NCI-H446 (cell line): Measurements from ENCODE around the gene BRF1.
"Not testable (repeated sequence)": the region's sequence is repeated elsewhere in the genome, so short reads cannot be mapped to it uniquely, and the experiment has no call there.

Experiments used
- DNase-seq, 2 experiments: peaks; one replicate each; lab custom pipeline; 2025; lab: John Stamatoyannopoulos, UW

The BRF1 gene

DNA sequence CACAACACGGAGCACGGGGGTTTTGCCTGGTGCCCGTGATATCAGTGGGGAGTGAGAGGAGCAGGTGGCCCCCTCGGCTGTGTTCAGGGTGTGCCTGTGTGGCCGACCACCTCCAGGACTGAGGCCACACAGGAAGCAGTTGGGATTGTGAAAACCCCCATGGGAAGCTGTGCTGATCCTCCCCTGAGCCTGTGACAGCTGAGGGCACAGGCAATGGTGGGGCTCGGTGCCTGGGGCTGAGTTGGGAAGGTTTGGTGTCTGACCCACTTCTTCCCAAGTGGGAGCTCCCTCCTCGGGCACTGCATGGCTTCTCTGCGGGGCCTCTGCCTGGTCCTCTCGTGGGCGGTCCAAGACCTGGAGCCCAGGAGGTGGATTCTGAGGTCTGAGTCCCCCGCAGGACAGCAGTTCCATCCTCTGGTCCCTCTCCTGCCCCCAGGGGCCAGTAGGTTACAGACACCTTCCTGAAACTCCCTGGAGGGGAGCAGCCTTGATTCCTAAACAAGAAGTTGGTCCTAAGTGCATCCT is 31.6 kb upstream of the BRF1 start:
- no peak for DNase-seq

DNA sequence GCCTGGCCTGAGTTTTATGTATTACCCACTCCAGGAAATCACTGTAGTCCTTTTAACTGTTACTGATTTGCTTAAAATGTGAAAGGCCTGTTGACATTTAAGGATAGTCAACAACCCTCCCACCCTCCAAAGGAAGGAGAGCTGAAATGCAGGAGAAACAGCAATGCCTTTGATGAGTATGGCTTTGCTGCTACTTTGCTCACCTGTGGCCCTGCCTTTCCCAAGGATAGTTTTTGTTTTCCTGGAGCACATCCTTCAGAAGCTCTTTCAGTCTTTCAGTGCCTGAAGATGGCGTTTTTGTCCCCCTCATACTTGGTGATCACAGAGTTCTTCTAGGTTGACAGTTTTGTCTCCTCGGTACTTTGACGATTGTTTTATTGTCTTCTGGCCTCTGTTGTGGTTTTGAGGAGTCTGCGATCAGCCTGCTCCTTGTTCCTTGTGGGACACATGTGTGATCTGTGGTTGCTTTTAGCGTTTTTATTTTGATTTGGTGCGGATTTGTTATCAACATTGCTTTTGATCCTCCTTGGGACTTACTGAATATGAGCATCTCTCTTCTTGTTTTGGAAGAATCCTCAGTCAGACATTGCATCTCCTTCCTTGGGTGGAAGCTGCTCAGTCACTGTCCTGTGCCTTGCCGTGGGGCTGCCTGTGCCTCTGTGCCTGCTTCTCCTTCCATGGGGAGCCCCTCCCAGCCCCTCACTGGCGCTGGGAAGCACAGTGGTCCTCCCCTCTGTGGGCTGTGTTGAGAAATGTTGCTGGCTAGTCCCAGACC is 31.0 kb upstream of the BRF1 start:
- DNase-seq = no peak

DNA sequence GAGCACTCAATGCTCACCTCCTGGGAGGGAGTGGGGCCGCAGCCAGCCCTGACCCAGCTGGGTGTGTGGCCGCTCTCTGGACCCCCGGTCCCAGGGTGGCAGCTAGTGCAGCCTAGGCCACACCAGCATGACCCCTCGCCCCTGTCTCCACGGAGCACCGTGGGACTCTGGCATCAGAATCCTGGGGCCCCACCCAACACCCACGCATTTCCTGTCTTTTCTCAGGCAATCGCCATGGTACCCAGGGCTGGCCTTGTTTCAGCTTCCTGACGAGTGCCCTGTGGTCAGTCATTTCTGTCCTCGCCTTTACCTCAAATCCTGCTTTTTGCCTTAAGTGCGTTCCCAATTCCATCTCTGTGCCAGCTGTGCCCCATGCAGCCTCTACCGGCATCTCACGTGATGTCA is 29.7 kb upstream of the BRF1 start:
- no peak for DNase-seq

DNA sequence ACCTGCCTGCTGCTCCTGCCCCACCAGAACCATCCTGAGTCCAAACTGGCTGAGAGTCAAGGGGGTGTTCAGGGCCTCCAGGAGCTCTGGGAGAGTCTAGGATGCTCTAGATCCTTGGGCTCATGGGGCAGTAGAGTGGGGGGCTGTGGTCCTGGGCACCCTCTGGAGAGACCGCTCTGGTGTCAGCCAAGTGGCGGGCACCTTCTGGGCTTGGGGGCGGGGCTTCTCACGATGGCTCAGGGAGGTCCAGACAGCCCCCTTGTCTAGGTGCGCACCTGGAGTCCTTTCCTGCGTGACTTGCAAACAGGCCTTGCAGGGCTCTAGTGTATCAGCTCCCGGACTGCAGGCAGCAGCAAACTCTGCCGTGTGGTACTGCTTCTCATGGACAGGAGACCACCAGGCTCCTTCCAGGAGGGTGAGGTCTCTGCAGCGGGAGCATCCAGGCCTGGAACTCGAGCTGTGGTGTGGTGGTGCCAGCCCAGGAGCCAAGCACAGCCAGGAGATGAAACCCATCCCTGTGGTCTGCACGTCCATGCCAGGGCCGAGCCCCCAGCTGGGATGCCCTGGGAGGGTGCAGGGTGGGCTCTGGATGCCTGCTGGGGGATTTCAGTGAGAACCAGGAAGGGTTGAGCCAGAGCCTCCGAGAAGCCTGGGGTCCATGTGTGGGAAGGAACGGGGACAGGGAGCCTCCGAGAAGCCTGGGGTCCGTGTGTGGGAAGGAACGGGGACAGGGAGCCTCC is 28.8 kb upstream of the BRF1 start:
- no peak for DNase-seq

DNA sequence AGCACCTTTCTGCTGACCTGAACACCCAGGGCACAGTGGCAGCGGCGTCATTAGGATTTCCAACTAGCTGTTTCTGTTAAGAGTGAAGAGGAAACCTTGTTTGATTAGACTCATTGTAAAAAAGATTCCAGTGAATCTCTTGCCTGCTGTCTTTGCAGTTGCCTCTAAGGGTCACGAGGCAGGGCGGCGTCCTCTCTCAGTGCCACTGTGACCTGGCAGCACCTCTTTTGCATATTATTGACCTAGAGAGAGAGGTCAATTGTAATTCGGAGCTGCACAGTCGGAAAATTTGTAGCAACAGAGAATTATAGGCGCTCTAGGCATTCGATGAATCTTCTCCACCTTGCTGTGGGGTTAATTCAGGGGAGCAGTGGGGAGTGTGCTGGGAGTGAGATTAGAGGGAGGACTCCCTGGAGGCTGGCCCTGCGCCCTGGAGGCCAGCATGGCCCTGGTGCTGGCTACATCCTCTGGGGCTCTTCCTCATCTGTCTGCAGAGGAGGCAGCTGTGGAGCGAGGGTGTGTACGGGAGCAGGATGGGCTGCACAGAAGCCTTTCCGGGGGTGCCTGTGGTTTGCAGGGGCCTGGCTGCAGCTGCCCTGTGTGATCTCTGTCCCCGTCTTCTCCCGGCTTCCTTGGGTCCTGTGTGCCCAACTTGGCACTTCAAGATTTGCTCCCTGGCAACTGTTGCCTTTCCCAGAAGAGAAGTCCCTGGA is 28.0 kb upstream of the BRF1 start:
- DNase-seq = no peak

DNA sequence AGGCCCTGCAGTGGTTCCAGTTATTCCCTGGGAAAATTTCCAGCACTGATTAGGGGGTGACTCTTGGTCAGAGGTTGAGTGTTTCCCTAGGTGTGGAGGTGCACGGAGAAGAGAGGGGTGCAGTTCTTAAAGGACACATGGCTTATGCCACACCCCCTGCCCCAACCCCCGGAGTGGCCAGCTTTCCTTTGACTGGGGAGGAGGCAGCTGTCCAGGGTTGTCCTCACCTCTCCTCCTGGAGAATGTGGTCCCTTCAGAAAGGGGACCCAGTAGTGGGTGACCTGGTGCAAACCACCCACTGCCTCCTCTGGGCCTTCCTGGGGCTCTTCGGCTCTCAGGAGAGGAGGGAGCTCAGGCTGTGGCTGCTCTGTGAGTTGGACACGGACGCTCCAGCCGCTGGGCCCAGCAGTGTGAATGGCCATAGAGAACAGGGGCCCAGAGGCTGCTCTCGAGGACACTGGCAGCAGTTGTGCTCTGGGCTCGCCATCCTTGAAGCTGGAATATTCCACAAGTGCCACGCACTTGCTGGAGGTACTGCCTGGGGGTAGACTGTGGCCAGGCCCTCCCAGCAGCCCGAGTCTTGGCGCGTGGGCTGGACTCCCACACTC is 27.4 kb upstream of the BRF1 start:
- DNase-seq = no peak

DNA sequence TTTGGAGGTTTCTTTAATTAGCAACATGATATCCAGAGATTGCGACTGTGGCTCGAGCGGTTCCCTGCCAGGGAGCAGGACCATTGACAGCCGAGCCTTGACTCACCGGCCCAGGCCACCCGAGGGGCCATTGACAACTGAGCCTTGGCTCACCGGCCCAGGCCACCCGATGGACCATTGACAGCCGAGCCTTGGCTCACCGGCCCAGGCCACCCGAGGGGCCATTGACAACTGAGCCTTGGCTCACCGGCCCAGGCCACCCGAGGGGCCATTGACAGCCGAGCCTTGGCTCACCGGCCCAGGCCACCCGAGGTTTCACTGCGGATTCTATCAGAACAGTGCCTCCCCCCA is 26.9 kb upstream of the BRF1 start:
- DNase-seq = not testable (repeated sequence)

DNA sequence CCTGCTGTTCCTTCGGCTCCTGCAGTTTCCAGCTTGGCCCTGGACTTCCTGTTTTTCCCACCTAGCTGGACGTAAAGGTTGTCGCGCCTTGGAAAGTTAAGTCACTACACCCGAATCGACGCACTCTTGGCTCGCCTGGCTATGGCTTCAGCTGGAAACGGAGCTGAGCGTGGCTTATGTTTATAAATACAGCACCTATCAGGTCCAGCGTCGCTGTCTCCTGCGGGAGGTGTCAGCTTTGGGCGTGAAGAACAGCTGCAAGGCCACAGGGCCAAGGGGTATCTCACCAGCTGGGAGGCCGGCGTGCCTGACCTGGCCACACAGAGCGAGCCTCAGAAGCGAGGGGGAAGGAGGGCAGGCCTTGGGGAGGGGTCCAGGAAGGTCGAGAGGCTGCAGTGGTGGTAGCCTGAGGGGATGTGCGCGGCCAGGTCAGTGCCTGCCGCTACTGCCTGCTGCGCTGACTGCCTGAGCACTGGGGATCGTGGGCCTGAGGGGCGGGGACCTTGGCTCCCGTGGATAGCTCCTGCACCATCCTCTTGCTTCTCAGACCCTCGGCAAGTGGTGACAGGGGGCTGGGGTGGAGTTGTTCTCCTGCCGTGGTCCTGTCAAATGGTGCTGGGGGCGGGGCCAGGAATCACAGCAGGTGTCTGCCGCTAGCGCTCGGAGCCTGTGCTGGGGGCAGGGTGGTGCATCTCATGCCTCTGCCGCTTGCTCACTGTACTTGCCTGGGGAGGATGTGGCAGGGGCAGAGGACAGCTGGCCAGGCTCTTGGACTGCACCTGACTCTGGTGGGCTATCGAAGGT is 26.3 kb upstream of the BRF1 start:
- no peak for DNase-seq

DNA sequence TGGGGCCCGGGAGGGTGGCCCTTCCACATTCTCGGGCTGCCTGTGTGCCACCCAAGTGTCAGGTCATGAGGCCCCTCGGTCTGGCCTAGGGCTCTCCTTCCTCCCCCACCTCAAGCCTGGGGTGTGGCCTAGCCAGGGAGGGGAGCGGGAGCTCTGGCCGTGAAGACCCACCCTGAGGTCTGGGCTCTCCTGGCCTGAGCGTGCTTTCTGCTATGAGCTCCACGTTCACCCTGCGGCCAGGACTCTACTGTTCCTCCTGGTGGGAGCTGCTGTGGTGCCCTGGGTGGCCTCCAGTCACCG is 25.7 kb upstream of the BRF1 start:
- no peak for DNase-seq

DNA sequence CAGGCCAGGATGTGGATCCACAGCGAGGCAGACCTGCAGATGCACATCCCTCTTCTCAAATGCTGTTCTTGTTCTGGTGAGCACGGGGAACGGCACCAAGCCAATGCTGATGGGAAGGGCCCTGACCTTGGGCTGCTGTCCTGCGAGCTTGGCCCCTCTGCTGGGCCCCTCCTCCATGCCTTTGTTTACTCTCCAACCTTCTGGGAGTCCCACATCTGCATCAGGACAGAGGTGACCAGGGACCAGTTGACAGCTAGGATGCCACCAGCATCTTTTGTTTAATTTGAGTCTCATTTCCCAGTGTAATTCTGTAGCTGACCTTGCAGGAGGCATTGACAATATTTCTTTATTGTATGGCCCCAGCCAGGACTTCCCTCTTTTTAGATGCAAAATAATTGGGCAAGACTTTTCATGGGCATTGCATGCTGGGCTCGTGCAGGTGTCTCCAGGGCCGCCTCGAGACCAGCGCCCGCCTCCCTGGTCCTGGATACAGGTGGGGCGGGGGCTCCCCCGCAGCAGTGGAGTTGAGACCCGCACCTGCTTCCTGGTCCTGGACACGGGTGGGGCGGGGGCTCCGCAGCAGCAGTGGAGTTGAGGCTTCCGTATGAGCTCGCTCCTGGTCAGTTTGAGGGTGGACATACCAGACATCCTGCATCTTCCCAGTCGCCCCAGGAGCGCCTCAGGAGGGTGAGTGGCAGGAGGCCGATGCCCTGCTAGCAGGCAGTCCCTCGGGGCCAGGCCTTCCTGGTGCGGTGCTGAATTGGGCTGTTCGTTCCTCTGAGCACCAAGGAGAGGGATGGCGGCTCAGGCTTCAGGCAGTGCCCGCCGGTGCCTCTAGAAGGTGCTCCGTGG is 25.1 kb upstream of the BRF1 start:
- no peak for DNase-seq

DNA sequence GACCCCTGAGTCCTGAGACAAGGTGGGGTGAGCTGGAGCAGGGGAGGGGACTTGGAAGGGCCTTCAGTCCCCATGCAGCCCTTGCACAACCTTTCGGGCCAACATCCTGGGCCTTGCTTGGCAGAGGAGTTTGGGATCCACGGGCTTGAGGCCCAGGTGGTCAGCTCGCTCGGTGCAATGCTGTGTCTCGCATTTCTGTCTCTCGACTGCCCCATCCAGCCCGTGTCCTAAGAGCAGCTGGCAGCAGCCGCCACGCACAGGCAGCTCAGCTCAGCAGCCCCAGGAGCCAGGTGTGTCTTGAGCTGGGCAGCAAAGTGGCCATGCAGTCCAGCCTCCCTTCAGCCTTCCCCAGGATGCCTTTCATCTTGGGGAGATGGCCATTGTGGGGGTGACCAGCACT is 24.5 kb upstream of the BRF1 start:
- no peak for DNase-seq

DNA sequence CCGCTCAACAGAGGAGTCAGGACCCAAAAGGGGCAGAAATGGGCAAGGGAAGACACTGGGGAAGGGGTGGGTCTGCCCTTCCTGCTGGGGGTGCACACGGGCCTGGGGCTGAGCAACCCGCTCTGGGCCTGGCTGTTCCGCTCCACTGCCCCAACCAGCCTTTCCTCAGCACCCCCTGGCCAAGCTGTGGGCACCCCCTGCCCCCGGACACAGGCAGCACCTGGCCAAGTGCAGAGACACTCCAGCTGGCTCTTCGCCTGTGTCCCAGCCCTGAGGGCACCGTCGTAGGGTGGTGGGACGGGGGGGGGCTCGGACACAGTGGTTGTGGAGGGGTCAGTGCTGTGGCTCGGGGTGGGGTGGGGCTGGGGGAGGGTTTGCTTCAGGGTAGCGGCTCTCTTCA is 24.1 kb upstream of the BRF1 start:
- no peak for DNase-seq

DNA sequence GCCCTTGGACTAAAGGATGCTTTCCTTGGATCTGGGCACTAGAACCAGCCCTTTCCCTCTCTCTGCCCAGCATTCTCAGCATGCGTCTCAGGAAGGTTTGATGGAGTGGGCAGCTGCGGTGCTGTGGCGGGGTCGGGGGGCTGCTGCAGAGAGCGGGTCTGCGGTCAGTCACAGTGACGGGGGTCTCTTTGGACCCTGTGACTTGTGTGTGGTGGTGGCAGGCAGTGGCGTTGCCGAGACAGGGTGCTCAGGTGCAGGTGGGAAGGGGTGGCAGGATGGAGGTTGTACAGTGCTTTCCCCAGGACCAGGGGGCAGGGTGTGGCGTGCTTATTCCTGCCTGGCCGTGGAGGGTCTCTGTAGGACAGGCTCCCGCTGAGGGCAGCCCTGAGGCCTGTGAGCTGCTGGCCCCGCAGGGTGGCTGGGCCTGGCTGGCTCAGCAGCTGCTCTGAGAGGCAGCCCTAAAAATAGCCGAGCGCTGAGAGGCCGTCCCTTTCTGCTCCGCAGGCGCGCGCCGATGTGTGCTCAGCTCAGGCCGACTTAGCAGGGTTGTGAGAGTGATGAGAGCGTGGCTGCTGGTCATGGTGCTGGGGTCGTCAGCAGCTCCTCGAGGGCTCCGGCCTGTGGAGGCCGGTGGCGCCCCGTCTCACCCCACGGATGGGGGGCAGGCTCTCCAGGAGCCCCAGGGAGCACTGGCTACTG is 23.4 kb upstream of the BRF1 start:
- DNase-seq = no peak

DNA sequence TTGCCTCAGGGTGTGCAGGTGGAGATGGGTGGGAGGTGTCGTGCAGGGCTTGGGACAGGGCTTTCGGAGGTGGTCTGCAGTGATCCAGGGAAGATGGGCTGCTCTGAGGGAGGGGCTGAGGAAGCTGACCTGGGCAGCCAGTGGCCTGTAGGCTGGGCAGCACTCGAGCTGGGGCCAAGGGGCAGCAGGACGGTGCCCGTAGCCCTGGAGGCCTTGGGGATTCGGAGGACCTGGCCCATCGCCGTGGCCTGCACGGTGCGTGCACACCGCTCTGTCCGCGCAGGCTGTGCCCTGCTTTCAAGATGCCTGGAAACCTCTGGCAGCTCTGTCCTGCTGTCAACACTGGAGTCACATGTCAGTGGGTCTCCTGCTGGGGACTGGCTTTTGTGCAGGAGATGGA is 22.9 kb upstream of the BRF1 start:
- DNase-seq = no peak

DNA sequence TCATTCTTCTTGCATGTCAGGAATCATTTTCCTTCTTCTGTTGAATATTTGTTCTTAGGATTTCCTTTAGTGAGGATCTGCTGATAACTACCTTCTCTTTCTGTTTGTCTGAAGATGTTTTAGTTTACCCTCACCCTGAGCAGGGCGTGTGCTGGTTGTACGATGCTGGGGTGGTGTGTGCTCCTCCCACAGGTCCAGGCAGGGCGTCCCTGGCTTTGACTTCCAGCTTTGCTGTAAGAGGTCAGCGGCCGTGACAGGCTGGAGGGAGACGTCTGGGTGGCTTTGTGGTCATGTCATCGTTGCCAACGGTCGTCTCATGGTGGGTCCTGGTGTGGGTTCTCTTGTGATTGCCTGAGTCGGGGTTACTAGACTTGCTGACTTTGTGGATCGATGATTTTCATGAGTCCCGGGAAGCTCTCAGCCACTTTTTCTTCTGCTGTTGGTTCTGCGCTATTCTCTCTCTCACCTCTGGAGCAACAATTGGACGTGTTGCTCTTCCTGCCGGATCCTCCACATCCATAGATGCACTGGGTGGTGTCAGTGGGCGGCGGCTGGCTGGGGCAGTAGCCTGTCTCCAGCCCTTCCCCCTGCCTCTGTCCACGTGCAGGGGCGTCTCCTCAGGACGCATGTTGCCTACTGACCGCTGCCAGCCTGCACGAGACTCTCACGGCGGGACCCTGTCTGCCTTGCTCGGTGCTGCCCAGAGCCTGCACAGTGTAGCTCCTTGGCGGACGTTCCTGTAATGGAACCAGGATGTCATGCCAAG is 22.2 kb upstream of the BRF1 start:
- no peak for DNase-seq

DNA sequence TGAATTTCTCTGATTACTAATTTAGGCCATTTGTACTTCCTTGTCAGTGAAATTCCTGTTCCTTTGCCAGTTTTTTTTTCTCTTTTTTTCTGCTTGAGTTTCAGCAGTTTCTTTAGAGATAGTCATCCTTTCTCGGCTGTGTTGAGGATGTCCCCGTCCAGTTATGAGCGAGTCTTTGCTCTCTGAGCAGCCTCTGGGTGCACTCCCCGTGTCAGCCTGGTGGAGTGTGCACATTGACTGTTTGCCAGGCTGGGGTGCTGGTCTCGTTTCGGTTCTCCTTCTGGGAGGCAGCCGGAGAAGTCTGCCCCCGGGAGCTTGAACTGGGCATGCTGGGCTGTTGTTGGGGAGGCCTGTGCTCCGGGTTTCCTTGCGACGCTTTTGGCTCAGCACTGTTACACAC is 16.7 kb upstream of the BRF1 start:
- no peak for DNase-seq

DNA sequence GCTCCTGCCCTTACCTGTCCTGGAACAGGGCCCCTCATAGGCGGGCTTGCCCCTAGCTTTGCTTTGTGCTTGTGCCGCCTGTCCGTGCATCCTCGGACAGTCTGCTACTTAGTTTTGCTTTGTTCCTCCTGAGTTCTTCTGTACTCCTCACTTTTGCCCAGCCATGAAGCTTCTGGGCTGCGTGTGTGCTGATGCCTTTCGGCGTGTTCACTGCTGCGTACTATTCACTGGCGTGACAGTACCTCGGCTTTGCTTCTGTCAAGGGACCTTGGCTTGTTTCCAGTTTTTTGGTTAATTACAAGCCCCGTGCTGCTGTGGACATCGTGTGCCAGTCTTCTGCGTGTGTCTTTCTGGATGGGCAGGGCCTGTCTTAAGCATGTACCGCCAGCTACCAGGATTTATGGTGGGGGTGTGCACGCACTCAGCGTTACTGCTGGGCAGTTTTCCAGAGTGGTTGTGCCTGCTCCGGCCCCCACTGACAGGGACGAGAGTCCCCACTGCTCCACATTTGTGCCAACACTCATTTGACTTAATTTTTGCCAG is 16.2 kb upstream of the BRF1 start:
- peak in 1 of 2 experiments; percentile 50 for DNase-seq

DNA sequence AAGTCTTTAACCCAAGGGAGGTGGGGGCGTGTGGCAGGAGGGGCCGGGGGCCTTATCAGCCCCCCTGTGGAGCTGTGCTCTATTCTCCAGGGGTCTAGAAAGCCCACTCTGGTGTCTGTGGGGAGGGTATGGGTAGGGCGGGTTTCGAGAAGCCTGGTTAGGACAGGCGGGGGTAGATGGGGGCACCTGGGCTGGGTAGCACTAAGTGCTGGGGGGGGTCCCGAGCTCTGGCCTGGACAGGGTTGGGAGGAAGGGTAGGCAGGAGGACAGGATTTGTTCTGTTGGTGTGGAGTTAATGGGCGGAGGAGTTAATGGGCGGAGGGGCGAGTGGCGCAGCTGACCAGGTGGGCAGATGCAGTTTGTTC is 15.8 kb upstream of the BRF1 start:
- DNase-seq = no peak

DNA sequence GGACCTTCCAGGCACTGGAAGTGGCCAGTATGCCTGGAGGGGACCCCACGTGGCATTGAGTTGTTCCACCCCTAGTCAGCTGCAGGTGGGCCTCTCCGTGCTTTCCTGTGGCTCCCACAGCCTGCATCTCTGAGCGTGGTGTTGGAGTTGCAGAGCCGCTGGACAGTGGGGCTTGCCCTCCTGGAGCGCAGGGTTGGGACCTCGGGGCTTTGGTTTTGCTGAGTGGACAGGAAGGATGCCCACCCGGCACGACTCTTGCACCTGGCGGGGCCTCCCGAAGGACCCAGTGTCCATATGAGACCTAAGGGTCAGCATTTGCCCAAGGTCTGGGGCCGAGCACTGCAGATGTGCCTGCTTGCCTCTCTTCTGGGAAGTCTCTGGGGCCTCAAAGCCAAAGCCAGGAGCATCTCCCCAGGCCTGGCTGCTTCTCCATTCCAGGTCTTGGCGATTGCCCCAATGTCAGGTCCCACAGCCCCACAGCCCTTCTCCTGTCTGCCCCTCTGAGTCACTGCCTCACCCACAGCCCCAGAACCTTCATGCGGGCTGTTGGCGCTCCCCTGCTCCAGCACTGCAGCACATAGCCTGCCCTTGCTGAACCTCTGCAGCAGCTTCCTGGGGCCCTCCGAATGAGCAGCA is 15.3 kb upstream of the BRF1 start:
- no peak for DNase-seq
